GM21526 (cell line): ENCODE results near the gene MYL12A.
"Not testable (repeated sequence)": the region's sequence is repeated elsewhere in the genome, so short reads cannot be mapped to it uniquely, and the experiment has no call there.

Experiments
- ATAC-seq: cut with Tn5 transposase; IDR thresholded peaks from one replicate; pipeline ENCODE4 v1.9.1; 2021; ENCODE audit warnings: moderate library complexity; ENCODE audit not compliant: unreplicated experiment, low FRiP score

MYL12A gene

DNA sequence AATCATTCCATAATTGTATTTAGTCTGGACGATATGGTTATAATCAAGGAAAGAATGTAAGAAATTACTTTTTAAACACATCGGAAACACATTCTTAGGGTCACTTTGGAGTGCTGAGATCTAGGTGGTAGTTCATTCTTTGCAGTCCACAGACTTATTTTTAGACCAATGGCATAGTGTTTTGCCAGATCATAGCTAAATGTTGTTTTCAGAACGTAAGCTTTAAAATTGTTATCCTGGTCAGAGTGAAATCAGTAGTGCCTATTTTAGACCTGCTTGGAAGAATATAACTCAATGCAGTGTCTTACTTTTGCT is 4.3 kb downstream of the MYL12A start:
- no peak for ATAC-seq

DNA sequence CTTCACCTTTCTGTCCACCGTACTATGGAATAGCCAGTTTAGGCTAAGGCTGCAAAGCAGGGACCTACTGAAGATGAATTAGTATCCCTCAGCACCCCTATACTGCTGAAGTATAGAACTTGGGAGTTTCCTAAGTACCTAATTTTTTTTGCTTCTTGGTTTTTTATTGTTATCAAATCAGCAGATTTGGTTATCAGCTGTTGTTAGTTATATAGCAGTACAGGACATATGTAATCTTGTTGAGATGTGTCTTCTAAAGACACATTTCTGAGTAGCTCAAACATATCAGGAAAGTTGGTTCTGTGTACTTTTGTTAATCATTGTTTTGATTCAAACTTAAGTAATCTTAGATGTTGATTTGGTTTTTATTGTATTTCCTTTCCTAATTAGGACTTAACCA is 5.2 kb downstream of the MYL12A start:
- ATAC-seq: no peak

DNA sequence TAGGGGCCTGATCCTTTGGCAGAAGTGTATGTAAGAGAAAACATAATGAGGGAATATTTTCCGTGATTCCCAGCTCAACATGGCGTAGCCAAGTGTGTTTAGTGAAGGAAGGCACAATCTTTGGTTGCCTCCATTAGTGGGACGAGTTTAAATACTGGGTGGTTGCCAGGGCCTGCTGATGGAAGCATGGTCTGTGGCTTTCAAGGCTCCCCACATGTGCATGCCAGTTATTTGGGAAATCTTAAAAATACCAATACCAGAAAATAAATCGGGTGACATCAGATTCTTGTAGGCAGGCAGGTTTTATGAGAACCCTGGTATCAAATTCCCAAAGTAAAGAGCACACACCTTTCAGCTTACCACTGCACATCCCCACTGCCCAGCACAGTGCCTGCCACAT is 7.1 kb downstream of the MYL12A start:
- ATAC-seq: no peak

DNA sequence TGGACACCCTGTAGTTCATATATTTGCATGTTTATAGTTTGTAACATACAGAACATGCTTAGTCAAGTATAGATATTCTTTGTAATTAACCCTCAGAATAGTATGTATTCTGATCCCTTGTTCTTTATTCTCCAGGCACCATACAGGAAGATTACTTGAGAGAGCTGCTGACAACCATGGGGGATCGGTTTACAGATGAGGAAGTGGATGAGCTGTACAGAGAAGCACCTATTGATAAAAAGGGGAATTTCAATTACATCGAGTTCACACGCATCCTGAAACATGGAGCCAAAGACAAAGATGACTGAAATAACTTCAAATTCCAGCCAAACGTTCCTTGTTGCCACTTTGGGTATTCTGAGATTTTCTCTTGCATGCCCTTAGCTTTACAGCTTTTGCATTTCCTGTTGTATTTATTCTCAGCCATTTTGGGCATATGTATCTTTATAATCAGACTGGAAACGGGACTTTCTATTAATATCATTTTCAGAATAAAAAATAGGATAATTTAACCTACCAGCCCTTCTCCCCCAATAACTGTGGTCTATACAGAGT is 8.1 kb downstream of the MYL12A start:
- ATAC-seq: no peak

GRCh38 chr18:3256693-3257626 is 9.4 kb downstream of the MYL12A start:
- no peak for ATAC-seq

- no peak for ATAC-seq
These were observed 10.1 kb downstream of the MYL12A start for GRCh38 chr18:3257627-3258120.

GRCh38 chr18:3260995-3261372 is 13.4 kb downstream of the MYL12A start:
- ATAC-seq: no peak

GRCh38 chr18:3261373-3262233 is 14.0 kb downstream of the MYL12A start, which contains the start of gene MYL12B:
TSS of gene MYL12B (plus strand) at chr18:3262133. CDS start at chr18:3272899, 10,766 bp downstream.
- peak; percentile 74 for ATAC-seq

DNA sequence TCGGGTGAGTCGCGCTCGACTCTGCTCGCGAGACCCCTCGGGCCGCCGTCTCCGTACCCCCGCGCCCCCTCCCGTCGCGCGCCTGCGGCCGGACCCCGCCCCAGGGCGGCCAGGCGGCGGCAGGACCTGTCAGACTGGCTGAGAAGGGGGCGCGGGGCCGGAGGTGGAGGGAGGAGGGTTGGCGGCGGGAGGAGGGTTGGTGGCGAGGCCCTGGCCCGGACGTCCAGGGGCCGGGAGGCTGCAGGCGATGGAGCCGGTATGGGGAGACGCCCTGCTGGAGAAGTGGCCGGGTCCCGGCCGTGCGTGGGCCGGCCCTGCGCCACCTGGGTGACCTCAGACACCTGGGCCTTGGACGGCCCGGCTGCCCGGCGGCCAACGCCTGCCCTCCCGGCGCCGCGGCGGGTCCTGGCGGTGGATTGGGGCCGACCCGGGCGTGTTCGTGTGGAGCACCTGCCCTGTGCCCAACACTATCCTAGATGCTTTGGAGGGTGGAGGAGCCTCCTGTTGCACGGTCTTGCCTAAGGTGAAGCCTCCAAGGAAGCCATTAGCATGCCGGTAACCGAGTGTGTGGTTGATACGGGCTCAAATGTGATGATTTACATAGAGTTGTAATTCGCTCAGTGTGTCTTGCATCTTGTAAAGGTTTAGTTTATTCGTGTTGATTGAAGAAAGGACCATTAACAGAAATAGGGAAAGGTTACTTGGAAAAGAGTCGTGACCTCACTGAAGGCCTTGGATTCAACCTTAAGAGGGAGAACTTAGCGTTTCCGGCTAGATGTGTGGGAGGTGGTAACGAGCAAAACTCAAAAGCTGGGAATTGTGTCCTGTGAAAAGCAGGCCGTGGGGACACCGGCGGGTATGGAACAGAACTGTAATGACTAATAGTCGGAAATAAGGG is 14.9 kb downstream of the MYL12A start:
- ATAC-seq: peak; percentile 32

DNA sequence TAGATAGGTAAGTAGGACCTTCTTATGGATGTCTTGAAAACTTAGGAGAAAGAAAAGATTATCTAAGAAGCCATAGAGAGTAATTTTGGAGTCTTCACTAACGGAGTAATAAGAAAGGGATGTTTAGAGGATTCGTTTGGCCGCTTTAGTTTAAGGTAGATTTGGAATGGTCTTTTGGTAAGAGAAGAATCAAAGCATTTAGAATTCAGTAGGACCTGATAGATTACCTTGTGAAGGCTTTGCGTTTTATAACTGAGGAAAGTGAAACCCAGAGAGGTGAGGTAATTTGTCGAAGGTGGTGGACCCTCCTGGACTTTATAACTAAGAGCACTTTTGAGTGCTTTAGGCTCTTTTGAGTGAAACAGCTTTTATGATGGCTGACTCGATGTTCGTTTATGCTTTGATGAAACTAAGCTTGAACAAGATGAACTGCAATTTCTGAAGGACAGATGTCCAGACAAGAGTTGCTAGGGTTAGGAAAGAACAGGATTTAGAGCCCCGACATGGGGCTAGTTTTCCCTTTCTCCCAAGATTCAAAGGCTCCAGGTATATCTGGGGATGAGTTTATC is 15.6 kb downstream of the MYL12A start:
- no peak for ATAC-seq

- no peak for ATAC-seq
These were observed 16.8 kb downstream of the MYL12A start for GRCh38 chr18:3264362-3264761.

- ATAC-seq: no peak
These were observed 18.0 kb downstream of the MYL12A start for GRCh38 chr18:3265564-3266033.

- no peak for ATAC-seq
These were observed 18.5 kb downstream of the MYL12A start for GRCh38 chr18:3266062-3266608.

DNA sequence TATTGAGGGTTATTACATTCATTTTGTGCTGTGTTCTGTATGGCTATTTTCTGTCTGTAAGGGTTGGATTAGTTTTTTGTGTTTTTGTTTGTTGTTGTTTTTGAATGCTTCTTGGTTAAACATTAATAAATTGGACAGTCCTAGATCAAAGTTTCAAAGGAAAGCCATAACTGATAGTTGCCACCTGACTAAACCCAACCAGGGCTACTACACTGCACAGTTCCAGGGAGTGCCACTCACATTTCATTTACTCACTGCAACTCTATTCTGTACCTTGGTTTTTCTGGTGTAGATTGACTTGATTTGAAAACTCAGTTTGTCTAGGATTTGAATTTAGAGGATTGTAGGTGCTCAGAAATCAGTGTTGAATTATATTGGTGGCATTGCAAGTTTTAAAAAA is 20.7 kb downstream of the MYL12A start:
- ATAC-seq: no peak

DNA sequence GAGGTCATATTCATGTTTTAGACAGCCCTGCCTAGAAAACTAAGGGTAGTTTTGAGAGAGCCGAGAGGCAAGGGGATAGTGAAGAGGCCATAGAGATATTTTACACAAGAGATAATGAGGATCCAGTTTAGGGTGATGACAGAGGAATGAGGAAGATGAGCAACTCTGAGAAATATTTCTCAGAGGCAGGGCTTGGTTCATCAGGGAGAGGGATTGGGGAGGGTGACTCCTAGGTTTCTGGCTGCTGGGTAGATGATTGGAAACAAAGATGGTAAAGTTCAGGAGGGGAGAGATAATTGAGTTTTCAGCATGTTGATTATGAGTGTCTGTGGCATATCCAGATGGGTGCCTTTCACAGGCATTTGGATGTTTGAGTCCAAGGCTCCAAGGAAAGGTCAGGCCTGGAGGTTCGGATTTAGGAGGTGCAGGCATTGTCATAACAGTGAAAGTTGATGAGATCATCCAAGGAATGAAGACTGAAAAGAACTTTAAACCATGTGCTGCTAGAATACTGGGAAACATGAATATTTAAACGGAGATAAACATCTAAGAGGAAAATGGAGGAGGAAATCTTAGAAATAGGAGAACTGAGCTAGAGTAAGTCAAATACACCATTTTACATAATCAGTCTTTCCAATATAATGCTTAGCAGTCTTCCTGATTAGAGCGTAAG is 21.8 kb downstream of the MYL12A start:
- no peak for ATAC-seq

DNA sequence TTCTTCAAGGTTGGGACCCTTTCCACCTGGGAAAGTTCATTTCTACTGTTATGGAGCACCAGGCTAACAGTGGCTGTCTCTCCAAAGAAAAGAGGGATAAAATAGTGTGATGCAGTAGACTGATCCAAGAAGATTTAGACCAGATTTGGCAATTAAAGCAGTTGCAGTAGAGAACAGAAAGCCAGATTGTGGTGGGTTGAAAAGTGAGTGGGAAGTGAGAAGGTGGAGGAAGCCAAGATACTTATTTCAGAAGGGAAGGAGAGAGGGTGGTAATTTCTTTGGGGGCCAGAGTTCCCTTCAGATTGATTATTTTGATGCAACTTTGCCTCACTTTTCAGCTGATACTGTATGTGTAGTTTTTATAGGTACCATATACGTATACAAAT is 22.3 kb downstream of the MYL12A start:
- ATAC-seq: no peak

GRCh38 chr18:3273042-3273441 is 25.4 kb downstream of the MYL12A start:
- no peak for ATAC-seq

DNA sequence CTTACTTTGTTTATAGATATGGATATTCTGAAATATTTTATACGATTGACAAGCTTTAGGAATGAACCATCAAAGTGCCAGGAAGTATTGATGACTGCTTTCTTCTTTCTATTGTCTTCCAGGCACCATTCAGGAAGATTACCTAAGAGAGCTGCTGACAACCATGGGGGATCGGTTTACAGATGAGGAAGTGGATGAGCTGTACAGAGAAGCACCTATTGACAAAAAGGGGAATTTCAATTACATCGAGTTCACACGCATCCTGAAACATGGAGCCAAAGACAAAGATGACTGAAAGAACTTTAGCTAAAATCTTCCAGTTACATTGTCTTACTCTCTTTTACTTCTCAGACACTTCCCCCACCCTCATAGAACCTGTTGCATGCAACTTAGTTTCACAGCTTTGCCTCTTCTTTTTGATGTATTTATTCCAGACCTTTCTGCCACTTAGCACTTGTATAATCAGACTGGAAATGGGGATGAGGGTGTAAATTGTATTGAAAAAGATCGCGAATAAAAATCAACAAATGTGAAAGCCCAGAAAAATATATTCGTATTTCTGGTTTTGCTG is 30.1 kb downstream of the MYL12A start:
- not testable (repeated sequence) for ATAC-seq
